Hindlimb muscle (tissue), 1 donor: ENCODE measurements around the gene PHLDA1. TPM values are rescaled to one million over a fixed set of nuclear protein-coding genes. Genes with fewer than 3 reads are reported as not detected.
A peak's percentile ranks its signal among the peaks of the same experiment; 100 is the strongest.

Source experiments
- DNase-seq: peaks from one replicate; pipeline ENCODE4 v3.0.0-alpha.2; 2013
- polyA plus RNA-seq: library from polyadenylated mRNA; unstranded; fragments of 120-200 nt; gene quantifications from one replicate; pipeline ENCODE4 v1.2.1, GENCODE V29; 2013; ENCODE audit not compliant: insufficient read length

Gene PHLDA1
- polyA plus RNA-seq, 1 donor = 20.3 TPM

DNA sequence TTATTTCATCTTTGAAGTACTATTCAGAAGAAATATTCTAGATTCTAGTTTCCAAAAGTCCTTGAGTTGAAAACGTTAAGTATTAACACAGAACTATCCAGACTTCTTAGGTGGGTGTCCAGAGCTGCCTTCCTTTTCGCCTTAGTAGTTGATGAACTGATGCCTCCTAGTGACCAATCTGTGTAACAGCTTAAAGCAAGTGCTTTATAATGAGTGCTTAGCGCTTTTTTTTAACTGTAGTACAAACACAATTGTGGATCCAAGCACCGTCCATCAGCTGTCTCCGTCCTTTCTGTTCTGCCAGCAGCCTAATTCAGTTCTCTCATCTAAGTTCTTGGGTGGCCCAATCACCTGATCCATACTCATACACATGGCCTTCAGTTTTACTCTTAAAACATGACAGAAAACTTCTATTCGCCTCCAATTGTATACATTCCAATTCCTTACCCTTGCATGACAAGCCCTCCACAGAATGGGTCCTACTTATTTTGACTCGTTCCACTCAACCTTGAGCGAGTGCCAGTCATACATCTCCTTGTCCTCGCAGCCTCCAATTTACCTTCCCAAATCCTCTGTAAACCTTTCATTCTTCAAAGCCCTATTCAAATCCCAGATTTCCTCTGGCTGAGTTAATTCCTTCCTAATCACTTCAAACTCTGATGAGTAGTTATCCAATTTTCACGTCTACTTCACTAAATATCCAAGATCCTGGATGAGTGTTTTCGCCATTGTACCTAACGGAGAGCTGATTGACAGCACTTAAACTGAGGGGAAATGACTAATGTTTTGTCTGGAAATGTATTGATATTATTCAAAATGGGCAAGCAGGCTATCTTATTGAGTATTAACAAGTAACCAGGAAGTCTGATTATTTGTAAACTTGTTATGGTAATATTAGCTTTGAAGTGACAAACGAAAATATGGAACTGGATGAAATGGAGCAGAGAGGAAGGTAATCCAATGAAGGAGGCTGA, 5.8 kb upstream of the PHLDA1 start:
- peak; percentile 57 for DNase-seq

DNA sequence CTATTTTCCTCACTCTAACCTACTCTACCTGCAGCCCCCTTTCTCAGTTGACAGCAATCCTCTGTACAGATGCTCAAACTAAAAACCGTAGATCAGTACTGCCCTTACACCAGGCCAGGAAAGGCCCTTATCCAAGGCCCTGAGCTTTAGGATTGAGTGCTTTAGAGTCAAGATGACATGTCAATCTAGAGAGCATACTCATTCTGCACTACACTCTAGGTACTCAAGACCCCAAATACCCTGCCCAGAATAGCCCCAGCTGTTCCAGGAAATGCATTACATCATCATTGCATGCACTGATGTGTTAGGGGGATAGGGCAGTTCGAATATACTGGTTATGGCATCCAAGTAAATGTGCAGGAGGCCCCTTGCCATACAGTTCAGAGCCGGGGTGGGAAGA, 3.5 kb upstream of the PHLDA1 start:
- no peak for DNase-seq

DNA sequence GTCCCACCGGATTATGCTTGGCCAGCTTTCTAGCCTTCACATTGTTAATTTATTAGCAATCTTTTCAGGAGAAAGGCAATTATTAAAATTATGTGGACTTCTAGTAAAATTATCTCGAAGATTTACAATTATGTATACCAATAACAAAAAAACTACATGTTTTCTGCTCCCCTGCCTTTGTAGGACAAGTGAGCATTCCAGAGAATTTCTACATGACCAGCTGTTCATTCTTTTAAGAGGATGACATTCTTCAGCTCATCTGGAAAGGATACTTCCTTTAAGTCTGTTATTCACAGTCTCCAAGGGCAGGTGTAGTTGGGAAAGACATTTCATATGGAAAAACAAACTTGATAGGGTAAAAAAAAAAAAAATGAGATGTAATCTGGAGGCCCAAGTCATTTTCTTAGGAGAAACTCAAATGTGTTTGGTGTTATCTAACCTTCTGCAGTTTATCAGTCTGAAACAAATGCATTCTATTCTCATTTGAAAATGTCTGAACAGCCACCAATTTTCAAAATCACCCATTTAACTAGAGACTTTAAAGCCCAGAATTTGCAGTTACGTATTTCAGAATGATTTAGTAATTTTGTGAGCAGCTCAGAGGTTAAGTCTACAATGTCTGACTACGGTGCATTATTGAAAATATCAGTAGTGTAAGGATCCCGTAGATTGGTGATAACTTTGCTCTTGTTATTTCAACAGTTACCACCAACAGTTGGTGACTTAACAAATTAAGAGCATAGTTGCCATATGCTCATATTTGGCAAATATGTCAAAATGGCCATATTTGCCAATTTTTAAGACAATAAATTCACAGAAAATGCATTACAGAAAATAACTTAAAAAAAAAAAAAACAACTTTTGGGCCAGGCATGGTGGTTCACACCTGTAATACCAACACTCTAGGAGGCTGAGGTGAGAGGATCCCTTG, 1.8 kb upstream of the PHLDA1 start:
- DNase-seq = no peak

DNA sequence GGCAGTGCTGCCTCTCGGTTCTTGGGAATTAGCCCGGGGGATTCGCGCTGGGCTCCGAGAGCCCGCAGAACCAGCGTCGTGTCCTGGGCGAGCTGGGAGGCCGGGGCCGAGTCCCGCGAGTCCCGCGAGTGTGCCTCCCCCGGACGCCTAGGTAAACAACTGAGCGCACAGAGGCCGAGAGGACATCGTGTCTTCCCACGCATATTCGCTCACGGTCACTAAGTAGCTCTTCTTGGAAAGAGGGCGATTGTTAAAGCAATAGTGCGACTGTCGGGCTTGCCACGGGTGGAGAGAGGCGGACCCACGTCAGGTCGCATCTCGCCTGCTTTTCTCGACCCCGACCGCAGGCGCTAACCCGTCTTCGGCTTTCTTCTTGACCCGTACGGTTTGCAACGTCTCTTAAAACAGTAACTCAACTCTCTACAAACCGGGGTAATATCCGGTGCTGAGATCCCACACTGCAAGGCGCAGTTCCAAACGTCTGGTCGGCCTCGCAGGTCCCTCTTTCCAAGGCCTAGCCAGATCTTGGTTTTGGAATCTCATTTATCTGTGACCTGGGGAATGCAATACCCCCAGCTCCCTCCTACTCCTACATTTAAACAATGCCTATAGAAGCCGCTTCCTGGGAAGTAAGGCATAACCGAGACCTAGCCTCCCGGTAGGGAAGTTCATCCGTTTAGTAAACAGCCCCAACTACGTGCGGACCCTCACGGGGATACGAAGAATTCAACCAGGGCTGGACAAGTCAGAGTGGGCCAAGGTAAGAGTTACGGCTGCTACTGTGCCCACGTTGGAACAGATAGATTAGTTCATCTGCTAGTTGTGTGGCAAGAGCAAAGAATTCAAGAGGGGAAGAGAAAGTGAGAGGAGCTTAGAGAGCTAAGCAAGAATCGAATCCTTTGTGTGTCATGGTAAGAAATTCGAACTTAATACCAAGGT, 736 bp upstream of the PHLDA1 start:
- peak; percentile 70 for DNase-seq

DNA sequence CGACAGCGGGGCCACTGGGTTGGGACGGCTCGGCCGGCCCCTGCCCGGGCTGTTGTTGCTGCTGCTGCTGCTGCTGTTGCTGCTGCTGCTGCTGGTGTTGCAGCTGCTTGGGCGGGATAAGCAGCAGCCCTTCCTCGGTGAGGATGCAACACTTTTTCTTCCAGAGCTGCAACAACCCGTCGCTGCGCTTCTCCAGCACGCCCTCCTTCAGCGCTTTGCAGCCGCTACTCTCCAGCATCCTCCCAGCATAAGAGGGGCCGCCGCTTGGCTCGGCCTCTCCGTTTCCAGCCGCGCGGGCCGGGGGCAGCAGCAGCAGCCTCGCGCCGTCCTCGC, 529 bp downstream of the PHLDA1 start:
- no peak for DNase-seq

DNA sequence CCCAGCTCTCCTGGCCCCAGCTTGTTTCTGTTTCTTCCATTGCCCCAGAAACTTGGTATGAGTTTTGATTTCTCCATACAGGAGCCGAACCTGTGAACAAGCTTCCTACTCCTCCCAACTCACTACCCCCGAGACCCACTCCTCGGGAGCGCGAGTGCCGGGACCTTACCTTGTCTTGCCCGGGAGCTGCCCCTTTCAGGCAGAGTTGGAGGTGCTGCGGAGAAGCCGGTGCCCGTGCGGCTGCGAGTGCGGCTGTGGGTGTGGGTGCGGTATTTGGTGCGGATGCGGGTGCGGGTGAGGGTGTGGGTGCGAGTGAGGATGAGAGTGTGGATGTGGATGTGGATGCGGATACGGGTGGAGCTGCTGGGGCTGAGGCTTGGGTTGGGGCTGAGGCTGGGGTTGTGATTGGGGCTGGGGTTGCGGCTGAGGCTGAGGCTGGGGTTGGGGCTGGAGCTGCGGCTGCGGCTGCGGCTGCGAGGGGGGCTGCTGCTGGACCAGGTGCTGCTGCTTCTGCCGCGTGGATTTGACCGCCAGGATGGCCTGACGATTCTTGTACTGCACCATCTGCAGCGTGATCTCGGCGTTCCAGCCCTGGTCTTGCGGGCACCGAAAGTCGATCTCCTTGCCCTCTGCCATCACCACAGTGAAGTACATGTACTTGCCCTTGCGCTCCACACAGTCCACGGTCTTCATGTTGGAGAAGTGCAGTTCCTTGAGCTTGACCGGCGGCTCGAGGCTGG, 1.1 kb downstream of the PHLDA1 start:
- DNase-seq = peak; percentile 40

DNA sequence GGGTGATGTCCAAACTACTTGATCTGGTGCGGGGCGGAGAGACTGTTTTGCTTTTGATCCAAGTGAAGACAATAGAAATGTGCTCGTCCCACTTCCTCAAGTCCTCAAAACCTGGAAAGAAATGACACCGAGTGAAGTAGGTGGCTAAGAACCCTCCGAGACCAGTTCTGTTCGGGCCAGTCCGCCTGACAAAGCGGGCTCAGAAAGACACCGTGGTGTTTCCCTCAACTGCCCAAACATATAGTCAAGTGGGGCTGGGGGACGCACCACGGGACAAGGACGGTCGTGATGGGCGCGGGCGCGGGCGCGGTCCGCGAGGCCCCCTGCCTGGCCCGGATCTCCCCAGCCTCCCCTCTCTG, 1.6 kb downstream of the PHLDA1 start:
- DNase-seq = peak; percentile 49

DNA sequence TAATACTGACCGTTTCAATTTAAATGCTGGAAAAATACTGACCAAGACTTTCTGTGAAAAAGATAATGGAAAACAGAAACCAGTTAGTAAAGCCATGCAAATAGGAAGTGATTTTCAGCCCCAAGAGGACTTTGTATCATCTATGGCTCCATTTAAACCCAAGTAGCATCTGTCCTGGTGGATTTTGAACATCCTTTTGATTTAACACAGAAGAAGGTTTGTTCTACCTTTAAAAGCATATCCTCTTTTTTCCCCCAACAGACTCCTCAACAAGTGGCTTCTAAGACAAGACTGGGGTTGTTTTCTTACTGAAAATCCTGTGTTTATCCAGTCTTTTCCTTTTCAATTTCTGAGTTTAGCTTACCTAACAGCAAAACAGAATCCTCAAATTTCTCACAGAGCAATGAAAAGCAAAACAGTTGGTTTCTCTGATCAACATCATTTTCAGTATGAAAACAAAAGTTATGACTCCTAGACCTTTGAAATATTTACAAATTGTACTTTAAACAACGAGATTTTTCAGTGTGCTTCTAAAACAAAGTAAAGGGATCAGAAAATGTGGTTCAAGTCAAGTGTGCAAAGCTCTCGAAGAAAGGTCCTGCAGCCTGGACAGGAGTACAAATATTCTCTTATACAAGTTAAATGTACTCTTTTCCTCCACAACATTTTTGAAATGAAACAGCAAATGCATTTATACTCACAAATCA, 2.9 kb downstream of the PHLDA1 start:
- DNase-seq = no peak

DNA sequence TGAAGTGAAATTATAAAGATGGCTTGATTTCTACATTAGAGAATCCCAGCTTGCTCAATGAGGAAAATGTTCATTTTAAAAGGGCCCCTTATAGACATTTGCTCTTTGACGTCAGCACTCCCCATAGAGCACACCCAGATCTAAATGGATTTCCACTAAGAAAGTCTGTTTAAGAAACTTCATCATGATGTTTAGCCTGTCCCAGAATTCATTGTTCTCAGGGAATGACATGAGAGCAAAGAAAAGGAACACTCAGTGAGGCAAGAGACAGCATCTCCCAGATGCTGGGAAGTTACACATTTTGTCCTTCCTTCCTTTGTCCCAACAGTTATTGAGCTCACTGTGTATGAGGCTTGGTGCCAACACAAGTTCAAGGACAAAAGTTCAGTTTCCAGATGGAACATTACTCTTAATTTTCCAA, 4.9 kb downstream of the PHLDA1 start:
- no peak for DNase-seq

DNA sequence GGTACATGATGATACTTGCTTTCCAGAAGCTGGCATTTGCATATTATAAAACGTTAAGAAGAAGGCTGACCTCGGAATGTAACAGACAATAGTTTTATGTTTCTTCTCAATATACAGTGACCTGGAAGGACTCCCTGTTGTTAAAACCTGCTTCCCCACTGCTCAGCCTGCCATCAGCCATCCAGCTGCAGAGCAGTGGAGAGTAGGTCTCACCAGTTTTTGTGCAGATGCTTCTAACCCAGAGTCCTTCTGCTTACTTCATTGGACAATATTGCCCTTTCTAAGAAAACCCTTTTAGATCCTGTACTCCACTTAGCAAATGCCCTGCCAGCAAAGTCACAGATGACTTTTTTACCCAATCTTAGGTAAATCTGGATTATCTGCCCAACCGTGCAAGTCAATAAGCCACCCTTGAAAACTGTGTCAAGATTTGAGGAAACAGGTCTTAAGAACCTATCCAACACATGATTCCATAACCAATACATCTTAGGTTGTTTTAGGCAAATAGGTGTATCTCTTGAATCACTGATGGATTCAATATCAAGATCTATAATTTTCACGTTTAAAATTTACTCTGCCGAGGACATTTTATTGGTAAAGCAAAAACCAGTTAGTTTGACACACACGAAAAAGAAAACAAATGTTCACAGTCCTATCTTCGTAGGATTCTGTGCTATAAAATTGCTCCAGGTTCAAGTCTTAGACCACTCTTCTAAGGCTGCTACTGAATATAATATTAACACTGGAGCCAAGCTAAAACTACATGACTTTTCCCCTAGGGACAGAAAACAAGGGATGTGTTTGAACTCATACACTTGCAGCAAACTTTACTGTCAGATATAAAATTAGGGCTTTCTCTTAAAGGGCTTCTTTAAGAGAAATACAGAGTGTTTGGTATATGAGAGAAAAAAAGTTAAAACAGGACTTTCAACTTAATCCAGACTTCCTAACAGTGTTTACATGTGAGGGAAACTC, 5.7 kb downstream of the PHLDA1 start:
- DNase-seq = no peak

DNA sequence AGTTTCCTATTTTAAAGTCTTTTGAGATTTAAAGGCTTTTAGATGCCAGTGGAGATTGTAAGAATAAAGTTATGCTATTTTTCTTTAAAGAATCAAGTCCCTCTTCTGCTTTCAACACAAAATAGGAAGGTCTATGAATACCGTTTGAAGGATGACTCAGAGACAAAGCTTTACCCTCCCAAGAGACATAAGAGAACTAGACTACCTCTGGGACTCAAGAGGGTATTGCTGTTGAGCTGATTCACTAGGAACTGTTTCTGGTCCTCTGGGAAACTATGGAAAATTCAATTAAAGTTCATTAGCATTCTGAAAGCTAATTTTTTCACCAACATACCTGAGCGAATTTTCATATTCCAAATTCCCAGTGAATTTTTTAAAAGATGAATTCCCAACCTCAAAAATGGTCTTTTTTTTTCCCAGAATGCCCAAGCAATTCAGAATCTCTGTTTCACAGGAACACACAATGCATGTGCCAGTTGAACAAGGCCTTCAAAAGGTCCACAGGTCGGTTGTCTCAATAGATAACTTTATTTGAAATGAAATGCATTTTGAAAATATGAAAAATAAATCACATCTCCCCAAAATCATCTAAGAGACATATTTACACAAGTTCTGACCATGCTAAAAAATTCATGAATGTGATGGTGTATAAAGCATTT, 6.5 kb downstream of the PHLDA1 start:
- no peak for DNase-seq

DNA sequence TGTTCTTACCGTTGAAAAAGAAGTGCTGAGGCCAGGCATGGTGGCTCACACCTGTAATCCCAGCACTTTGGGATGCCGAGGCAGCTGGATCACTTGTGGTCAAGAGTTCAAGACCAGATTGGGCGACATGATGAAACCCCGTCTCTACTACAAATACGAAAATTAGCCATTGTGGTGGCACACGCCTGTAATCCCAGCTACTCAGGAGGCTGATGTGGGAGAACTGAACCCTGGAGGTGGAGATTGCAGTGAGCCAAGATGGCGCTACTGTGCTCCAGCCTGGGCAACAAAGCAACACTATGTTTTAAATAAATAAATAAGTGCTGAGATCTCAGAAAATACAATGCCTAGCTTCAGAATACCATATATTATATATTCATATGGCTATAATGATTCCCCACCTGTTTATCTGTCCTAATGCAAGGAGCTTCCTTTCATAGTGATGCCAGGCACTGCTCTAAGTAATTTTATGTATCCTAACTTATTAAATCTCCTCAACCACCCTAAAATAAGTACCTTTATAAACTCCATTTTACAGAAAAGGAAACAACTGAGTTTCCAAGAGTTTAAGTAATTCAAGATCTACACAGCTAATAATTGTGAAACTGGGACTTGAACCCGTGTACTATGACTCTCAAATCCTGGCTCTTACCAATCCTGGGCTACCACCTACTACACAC, 7.3 kb downstream of the PHLDA1 start:
- no peak for DNase-seq

DNA sequence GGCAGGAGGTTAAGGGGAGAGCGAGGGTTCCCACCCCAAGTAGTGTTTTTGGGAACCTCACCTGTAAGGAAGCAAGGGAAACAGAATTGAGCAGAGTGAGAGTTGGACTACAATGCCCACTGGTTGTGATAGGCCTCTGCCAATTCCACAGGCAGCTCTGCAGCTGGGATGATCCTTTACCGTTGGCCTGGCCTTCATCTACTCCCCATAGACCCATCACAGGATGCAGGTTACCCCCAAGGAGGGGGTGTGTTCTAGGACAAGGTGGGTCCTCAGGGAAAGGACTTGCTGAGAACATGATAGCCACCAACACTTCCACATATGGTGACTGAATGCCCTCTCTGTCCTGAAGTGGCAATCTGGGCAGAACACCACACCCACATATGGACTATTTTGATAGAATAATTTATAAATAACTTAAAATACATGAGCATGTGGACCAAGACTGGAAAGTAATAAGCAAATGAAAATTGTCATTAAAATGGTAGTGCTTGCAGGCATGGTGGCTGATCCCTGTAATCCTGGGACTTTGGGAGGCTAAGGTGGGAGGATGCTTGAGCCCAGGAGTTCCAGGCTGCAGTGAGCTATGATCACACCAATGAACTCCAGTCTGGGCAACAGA, 8.4 kb downstream of the PHLDA1 start:
- DNase-seq = no peak

DNA sequence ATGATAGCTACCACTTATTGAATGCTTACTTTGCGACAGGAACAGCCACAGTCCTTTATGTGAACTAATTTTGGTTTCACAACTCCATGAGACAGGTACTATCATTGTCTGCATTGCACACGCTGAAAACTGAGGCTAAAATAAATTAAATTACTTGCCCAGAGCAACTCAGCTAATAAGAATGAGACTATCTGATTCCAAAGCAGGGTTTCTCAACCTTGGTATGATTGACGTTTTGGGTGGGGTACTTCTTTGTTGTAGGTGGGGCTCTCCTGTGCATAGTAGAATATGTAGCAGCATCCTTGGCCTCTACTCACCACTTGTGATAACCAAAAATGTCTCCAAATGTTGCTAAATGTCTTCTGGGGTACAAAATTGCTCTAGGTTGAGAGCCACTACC, 9.1 kb downstream of the PHLDA1 start:
- no peak for DNase-seq

DNA sequence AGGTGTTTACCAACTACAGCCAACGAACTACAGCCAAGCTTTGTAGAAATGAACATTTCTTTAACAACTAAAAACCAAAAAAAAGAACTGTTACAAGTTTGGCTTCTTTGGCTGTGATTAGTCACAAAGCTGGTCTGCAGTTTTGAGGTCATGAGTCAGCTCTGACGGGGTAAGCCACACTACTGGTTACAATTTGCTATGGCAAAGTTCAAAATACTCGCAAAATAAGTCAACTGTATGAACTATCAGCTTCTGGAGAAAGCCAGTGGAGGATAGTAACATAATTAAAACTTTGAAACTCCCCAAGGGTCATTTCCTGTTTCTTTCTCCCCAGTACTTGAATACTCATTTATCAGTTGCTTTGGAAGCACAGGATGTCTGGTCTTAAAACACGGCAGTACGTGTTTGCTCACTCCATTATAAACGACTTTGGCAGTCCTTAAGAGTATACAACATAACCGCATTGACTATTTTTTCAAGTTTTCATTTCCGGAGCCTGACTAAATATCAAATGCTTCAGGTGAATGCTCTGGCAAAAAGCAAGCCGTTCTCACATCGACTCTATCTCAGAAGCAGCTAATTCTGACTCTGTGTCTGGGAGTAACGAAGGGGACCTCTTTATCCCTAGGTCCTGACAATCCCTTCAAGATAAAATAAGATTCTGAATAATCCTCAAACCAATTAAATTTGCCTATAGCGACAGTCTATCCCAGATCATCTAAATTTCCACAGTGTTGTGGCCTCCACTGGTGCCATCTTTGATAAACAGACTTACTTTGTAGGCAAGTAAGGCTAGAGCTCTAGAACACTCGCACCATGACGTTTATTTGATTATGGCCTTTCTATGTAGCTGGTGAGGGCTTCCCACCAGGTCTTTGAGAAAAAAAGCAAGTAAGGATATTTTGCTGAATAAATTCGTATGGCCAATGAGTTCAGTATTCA, 10.6 kb downstream of the PHLDA1 start:
- DNase-seq = no peak

DNA sequence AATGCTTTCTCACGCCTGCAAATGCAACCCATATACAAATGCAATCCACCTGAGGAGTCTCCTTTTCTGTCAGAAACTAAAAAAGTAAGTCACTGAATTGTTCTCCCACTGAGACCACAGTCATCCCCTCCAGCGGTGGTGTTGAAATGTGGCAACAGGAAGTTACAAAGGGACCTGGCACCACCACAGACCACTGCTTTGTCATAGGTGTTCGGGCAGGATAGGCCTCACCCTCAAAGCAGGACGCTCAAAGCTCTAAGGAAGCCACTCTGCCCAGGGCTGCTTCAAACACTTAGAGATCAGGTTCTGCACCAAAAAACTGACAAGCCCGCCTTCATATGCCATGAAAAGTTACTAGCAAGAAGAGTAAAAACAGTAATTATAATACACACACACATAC, 11.3 kb downstream of the PHLDA1 start:
- no peak for DNase-seq

DNA sequence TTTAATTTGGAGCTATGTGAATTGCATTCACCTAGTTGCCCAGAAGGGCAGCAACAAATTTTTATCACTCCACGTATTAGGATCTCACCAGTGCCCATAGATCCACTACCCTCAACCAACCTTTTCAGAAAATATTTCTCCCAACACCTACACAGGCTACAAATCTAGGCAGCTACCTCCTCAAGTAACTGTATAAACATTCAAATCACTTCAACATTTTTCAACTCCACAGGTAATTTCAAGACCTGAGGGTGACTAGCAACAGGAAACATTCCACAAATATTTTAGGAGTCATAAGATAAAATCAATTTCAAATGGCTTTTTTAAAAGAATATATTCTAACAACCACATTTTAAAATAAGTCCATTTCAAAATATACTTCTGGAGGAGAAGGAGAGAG, 12.9 kb downstream of the PHLDA1 start:
- DNase-seq = no peak
